Astrocyte (in vitro differentiated cells and primary cell): Measurements from ENCODE around the gene SLC16A12.

Experiments used
- CTCF ChIP-seq: IDR thresholded peaks from 2 replicates; pipeline ENCODE4 v1.5.1; 2011; ENCODE audit warnings: low read depth, mild to moderate bottlenecking, inconsistent platforms, low read length, moderate library complexity; ENCODE audit not compliant: insufficient read depth
- EZH2 ChIP-seq: IDR thresholded peaks from 2 replicates; pipeline ENCODE4 v1.6.1; 2012; ENCODE audit warnings: mild to moderate bottlenecking, low read length, inconsistent platforms; ENCODE audit not compliant: insufficient read depth

GRCh38 chr10:89522463-89522862 is 12.9 kb downstream of the SLC16A12 start:
- TF ChIP-seq CTCF (no peak), EZH2 (no peak)
